SK-N-SH (cell line): ENCODE data around the gene PLVAP. TPM values are rescaled to one million over a fixed set of nuclear protein-coding genes. Genes with fewer than 3 reads are reported as not detected.

Experiments
- CTCF ChIA-PET: fragments of 300-600, 350-600 bp; formaldehyde crosslinking; extraction: SDS; loops from one replicate; lab custom pipeline; 2021; lab: Yijun Ruan, JAX
- POLR2A ChIA-PET: fragments of 350-600 bp; sonication (Branson Sonifier 250); formaldehyde crosslinking; extraction: SDS; loops from one replicate; lab custom pipeline; 2020; ENCODE audit warnings: antibody characterized with exemption, inconsistent platforms; lab: Yijun Ruan, JAX
- DNase-seq: peaks from one replicate; pipeline ENCODE4 v3.0.0; 2012
- H2AFZ ChIP-seq: fragments of 200-600 bp; sonication (generic); 2 replicates; pipeline ENCODE4 v1.8.1; 2016; ENCODE audit warnings: antibody characterized with exemption, mild to moderate bottlenecking, low read depth
- H3F3A ChIP-seq: fragments of 200-600 bp; sonication (generic); replicated peaks from 2 replicates; pipeline ENCODE3; 2016; ENCODE audit warnings: antibody characterized with exemption, mild to moderate bottlenecking; ENCODE audit not compliant: insufficient read depth
- H3K27ac ChIP-seq, 2 experiments: fragments of 200-500 bp in 1 of 2; fragments of 200-600 bp in 1 of 2; sonication (Bioruptor generic) in 1 of 2; sonication (generic), shearing (Covaris generic) in 1 of 2; 2 replicates each; pipeline versions ENCODE4 v1.5.1 to v1.6.1; 2014 to 2016; ENCODE audit warnings: low read depth in 2 of 2, inconsistent platforms in 1 of 2, low read length in 1 of 2, mild to moderate bottlenecking in 1 of 2, mixed read lengths in 1 of 2
- H3K27me3 ChIP-seq: fragments of 200-600 bp; sonication (generic), shearing (Covaris generic); 2 replicates; pipeline ENCODE4 v1.6.1; 2016; ENCODE audit warnings: mixed run types; ENCODE audit not compliant: insufficient read depth
- H3K36me3 ChIP-seq, 2 experiments: fragments of 200-500 bp in 1 of 2; fragments of 200-600 bp in 1 of 2; sonication (Bioruptor generic) in 1 of 2; sonication (generic) in 1 of 2; replicated peaks in 1 of 2; 2 replicates each; pipeline versions ENCODE3 to v1.5.1; 2014 to 2016; ENCODE audit warnings: low read length in 1 of 2, mild to moderate bottlenecking in 1 of 2; ENCODE audit not compliant: insufficient read depth in 2 of 2, control insufficient read depth in 1 of 2
- H3K4me1 ChIP-seq, 2 experiments: fragments of 200-500 bp in 1 of 2; fragments of 200-600 bp in 1 of 2; sonication (Bioruptor generic) in 1 of 2; sonication (generic), shearing (Covaris generic) in 1 of 2; 2 replicates each; pipeline versions ENCODE4 v1.5.1 to v1.6.1; 2014 to 2016; ENCODE audit warnings: low read depth in 1 of 2, low read length in 1 of 2, mixed run types in 1 of 2; ENCODE audit not compliant: insufficient read depth in 2 of 2, control insufficient read depth in 1 of 2
- H3K4me2 ChIP-seq: fragments of 200-600 bp; sonication (generic), shearing (Covaris generic); 2 replicates; pipeline ENCODE4 v1.6.1; 2017; ENCODE audit warnings: mixed run types
- H3K4me3 ChIP-seq, 2 experiments: fragments of 200-500 bp in 1 of 2; fragments of 200-600 bp in 1 of 2; sonication (Bioruptor generic) in 1 of 2; sonication (generic), shearing (Covaris generic) in 1 of 2; 2 replicates each; pipeline versions ENCODE4 v1.5.1 to v1.8.1; 2014 to 2016; ENCODE audit warnings: low read depth in 2 of 2, inconsistent platforms in 1 of 2, low read length in 1 of 2, mild to moderate bottlenecking in 1 of 2, mixed read lengths in 1 of 2, moderate library complexity in 1 of 2
- H3K79me2 ChIP-seq: fragments of 200-600 bp; sonication (generic); 2 replicates; pipeline ENCODE4 v1.8.1; 2017; ENCODE audit warnings: mild to moderate bottlenecking; ENCODE audit not compliant: insufficient read depth
- H3K9ac ChIP-seq: fragments of 200-600 bp; sonication (generic); 2 replicates; pipeline ENCODE4 v1.6.1; 2017; ENCODE audit warnings: mixed run types
- H3K9me2 ChIP-seq: fragments of 200-600 bp; sonication (generic); 2 replicates; pipeline ENCODE4 v1.6.1; 2017; ENCODE audit warnings: mixed run types
- H3K9me3 ChIP-seq: fragments of 200-600 bp; sonication (generic); 2 replicates; pipeline ENCODE4 v1.6.1; 2017; ENCODE audit warnings: mixed run types, mild to moderate bottlenecking, moderate library complexity
- H4K20me1 ChIP-seq: fragments of 200-600 bp; sonication (generic); 2 replicates; pipeline ENCODE4 v1.6.1; 2017; ENCODE audit warnings: mild to moderate bottlenecking, mixed run types; ENCODE audit not compliant: insufficient read depth
- CHD2 ChIP-seq: fragments of 150-350 bp; IDR thresholded peaks from 2 replicates; pipeline ENCODE4 v1.6.1; 2018; ENCODE audit warnings: low read length; ENCODE audit not compliant: partially characterized antibody
- CTCF ChIP-seq: fragments of 200-600 bp; sonication (generic); IDR thresholded peaks from 2 replicates; pipeline ENCODE4 v1.6.1; 2017; ENCODE audit warnings: antibody characterized with exemption, mild to moderate bottlenecking, moderate library complexity
- FOSL2 ChIP-seq: IDR thresholded peaks from 2 replicates; pipeline ENCODE4 v1.4.0; 2012; ENCODE audit warnings: low read depth, mild to moderate bottlenecking, moderate library complexity, borderline replicate concordance
- FOXM1 ChIP-seq: IDR thresholded peaks from 2 replicates; pipeline ENCODE4 v1.4.0; 2012; ENCODE audit warnings: low read depth, mild to moderate bottlenecking
- GABPA ChIP-seq: IDR thresholded peaks from 2 replicates; pipeline ENCODE4 v1.4.0; 2012; ENCODE audit warnings: low read depth, mild to moderate bottlenecking
- MAX ChIP-seq: IDR thresholded peaks from 2 replicates; pipeline ENCODE4 v1.4.0; 2012; ENCODE audit warnings: low read depth
- MEF2A ChIP-seq: IDR thresholded peaks from 2 replicates; pipeline ENCODE4 v1.4.0; 2012; ENCODE audit warnings: low read depth, borderline replicate concordance
- MXI1 ChIP-seq: IDR thresholded peaks from 2 replicates; pipeline ENCODE4 v1.6.1; 2012; ENCODE audit warnings: mild to moderate bottlenecking, low read depth, low read length, improper control_type of control experiment
- NFIC ChIP-seq: IDR thresholded peaks from 2 replicates; pipeline ENCODE4 v1.4.0; 2012; ENCODE audit warnings: borderline replicate concordance
- RCOR1 ChIP-seq: fragments of 150-350 bp; IDR thresholded peaks from 2 replicates; pipeline ENCODE4 v1.6.1; 2017; ENCODE audit warnings: antibody characterized with exemption, low read length
- RFX5 ChIP-seq: IDR thresholded peaks from 2 replicates; pipeline ENCODE4 v1.6.1; 2012; ENCODE audit warnings: mild to moderate bottlenecking, improper control_type of control experiment, low read length
- SIN3A ChIP-seq: IDR thresholded peaks from 2 replicates; pipeline ENCODE4 v1.6.1; 2012; ENCODE audit warnings: low read depth, mild to moderate bottlenecking, low read length, moderate library complexity, borderline replicate concordance
- SMC3 ChIP-seq: IDR thresholded peaks from 2 replicates; pipeline ENCODE4 v1.6.1; 2012; ENCODE audit warnings: low read depth, low read length, improper control_type of control experiment
- TAF1 ChIP-seq: IDR thresholded peaks from 2 replicates; pipeline ENCODE4 v1.6.1; 2012; ENCODE audit warnings: low read depth, mild to moderate bottlenecking, low read length, moderate library complexity, borderline replicate concordance
- USF2 ChIP-seq: fragments of 150-350 bp; IDR thresholded peaks from 2 replicates; pipeline ENCODE4 v1.6.1; 2017; ENCODE audit warnings: antibody characterized with exemption, low read length, low read depth, borderline replicate concordance
- ZBTB33 ChIP-seq: IDR thresholded peaks from 2 replicates; pipeline ENCODE4 v1.4.0; 2012; ENCODE audit warnings: low read depth, borderline replicate concordance
- WGBS: methylation state at CpG from one replicate; pipeline ENCODE4 v1.1.6; 2017; ENCODE audit warnings: low lambda C conversion rate; 5-methylcytosine and 5-hydroxymethylcytosine counted together
- polyA plus RNA-seq, 3 experiments: library from polyadenylated mRNA; depleted of rRNA; stranded (reverse); fragments of >200 nt; gene quantifications; 2 replicates each; pipeline ENCODE4 v1.2.3, GENCODE V29; 2012

PLVAP gene
- polyA plus RNA-seq, 1 of the 3 experiments (the other 2 are of a cell fraction) = not detected

GRCh38 chr19:17324357-17325114 lies 52.6 kb downstream of the PLVAP start (continued):
- TF ChIP-seq RCOR1 (no peak), TAF1 (no peak), SMC3 (no peak), FOSL2 (no peak)
- TF ChIP-seq, all 33 proteins: peak for 0

GRCh38 chr19:17323964-17324332 lies 53.2 kb downstream of the PLVAP start:
- H3K4me3 ChIP-seq = no peak overlapping the region; a peak in 1 of 4 replicates
- H3K79me2 ChIP-seq = no peaks in the 10 kb centered on the region
- no peak overlapping the region for H2AFZ ChIP-seq
- DNase-seq = no peak
- H3K9ac ChIP-seq = no peak overlapping the region
- H3K27me3 ChIP-seq = no peaks in the 10 kb centered on the region
- peaks cover 0 to 39% of the 10 kb centered on the region in 2 experiments for H3K36me3 ChIP-seq
- no peak overlapping the region for H3K27ac ChIP-seq
- CTCF ChIA-PET = interaction anchor here (0.9 to 1.5 kb wide), 3 partner anchors 10 to 19 kb away, joined by 3 to 8 read pairs (median 3); partner anchors contain the start of genes ANO8 and MRPL34
- no peaks in the 10 kb centered on the region for H4K20me1 ChIP-seq
- H3K9me3 ChIP-seq = no peaks in the 10 kb centered on the region
- H3K9me2 ChIP-seq = no peaks in the 10 kb centered on the region
- POLR2A ChIA-PET = interaction anchor here (0.7 to 1.0 kb wide), 2 partner anchors 16 to 665 kb away, joined by 3 read pairs; no protein-coding TSS in a partner anchor
- WGBS = 50% methylated on average over 1 of the region's 7 CpGs
- no peaks in the 10 kb centered on the region for H3K4me1 ChIP-seq
- H3K4me2 ChIP-seq = no peak overlapping the region
- no peaks in the 10 kb centered on the region for H3F3A ChIP-seq
- TF ChIP-seq NFIC (no peak), GABPA (no peak), CHD2 (no peak), ZBTB33 (no peak), SMC3 (no peak)

- H3K4me1 ChIP-seq = no peaks in the 10 kb centered on the region
- no peak overlapping the region for H2AFZ ChIP-seq
- no peaks in the 10 kb centered on the region for H3K79me2 ChIP-seq
- H4K20me1 ChIP-seq = no peaks in the 10 kb centered on the region
- peak; percentile 70 for DNase-seq
- H3K9ac ChIP-seq = no peak overlapping the region
- no peak overlapping the region for H3K4me2 ChIP-seq
- peaks cover 0 to 41% of the 10 kb centered on the region in 2 experiments for H3K36me3 ChIP-seq
- ChIA-PET POLR2A (no interaction called here), CTCF (interaction anchor here (0.9 to 1.5 kb wide), 3 partner anchors 10 to 18 kb away, joined by 3 to 8 read pairs (median 3); partner anchors contain the start of genes ANO8 and MRPL34)
- WGBS = 91% methylated on average over 27 of the region's 56 CpGs
- H3K9me3 ChIP-seq = no peaks in the 10 kb centered on the region
- H3K27ac ChIP-seq = no peak overlapping the region
- H3K27me3 ChIP-seq = no peaks in the 10 kb centered on the region
- no peaks in the 10 kb centered on the region for H3F3A ChIP-seq
- no peaks in the 10 kb centered on the region for H3K9me2 ChIP-seq
- no peak overlapping the region; a peak in 1 of 4 replicates for H3K4me3 ChIP-seq
- TF ChIP-seq USF2 (no peak), MAX (no peak), GABPA (no peak), NFIC (no peak), MXI1 (no peak), FOXM1 (no peak), SIN3A (no peak), MEF2A (no peak), RFX5 (no peak), CTCF (no peak), ZBTB33 (no peak)
Observed at GRCh38 chr19:17323300-17323963, 53.7 kb downstream of the PLVAP start.
